ENCODE measurements around the gene UNC5A.

UNC5A gene

GRCh38 chr5:176916337-176916736 lies 106.0 kb downstream of the UNC5A start:
- Histone ChIP-seq H4K8ac (ENCODE audit: low read depth, low read length) (no peak overlapping the region), H3K27me3 (ENCODE audit: insufficient read depth, low read length, poor library complexity) (peaks cover 1% of the 10 kb centered on the region), H3K4ac (ENCODE audit: low read depth, low read length) (no peak overlapping the region), H3K79me2 (ENCODE audit: control insufficient read depth, insufficient read depth, low read length) (no peaks in the 10 kb centered on the region), H4K5ac (ENCODE audit: low read length) (no peak overlapping the region), H3K27ac (ENCODE audit: low read depth, low read length) (no peak overlapping the region), H3K23ac (ENCODE audit: low read length) (no peak overlapping the region), H3K9ac (ENCODE audit: low read length) (no peak overlapping the region), H3K18ac (ENCODE audit: low read length) (no peak overlapping the region), H3K56ac (ENCODE audit: low read length) (no peak overlapping the region), H2BK120ac (ENCODE audit: low read depth, low read length) (no peak overlapping the region), H3K4me2 (ENCODE audit: low read length) (no peak overlapping the region), H2BK5ac (ENCODE audit: low read length) (no peak overlapping the region), H3K4me3 (ENCODE audit: low read length) (no peak overlapping the region), H2BK15ac (replicated peaks; ENCODE audit: low read depth) (no peak overlapping the region), H2AK5ac (ENCODE audit: low read length) (no peak overlapping the region), H3K4me1 (ENCODE audit: control insufficient read depth, low read depth, low read length) (no peaks in the 10 kb centered on the region), H3K79me1 (ENCODE audit: low read length) (no peaks in the 10 kb centered on the region), H3K36me3 (ENCODE audit: control insufficient read depth, insufficient read depth, low read length) (no peaks in the 10 kb centered on the region)
- DNase-seq: no peak

GRCh38 chr5:176918613-176919012 lies 108.3 kb downstream of the UNC5A start:
- Histone ChIP-seq H3K36me3 (ENCODE audit: control insufficient read depth, insufficient read depth, low read length) (no peaks in the 10 kb centered on the region), H2BK15ac (replicated peaks; ENCODE audit: low read depth) (no peak overlapping the region), H3K27me3 (ENCODE audit: insufficient read depth, low read length, poor library complexity) (peaks cover 1% of the 10 kb centered on the region), H3K4me1 (ENCODE audit: control insufficient read depth, low read depth, low read length) (no peaks in the 10 kb centered on the region), H4K5ac (ENCODE audit: low read length) (no peak overlapping the region), H3K56ac (ENCODE audit: low read length) (no peak overlapping the region), H3K23ac (ENCODE audit: low read length) (no peak overlapping the region), H3K9ac (ENCODE audit: low read length) (no peak overlapping the region), H2AK5ac (ENCODE audit: low read length) (no peak overlapping the region), H4K8ac (ENCODE audit: low read depth, low read length) (no peak overlapping the region), H3K27ac (ENCODE audit: low read depth, low read length) (no peak overlapping the region), H3K4me2 (ENCODE audit: low read length) (no peak overlapping the region), H2BK120ac (ENCODE audit: low read depth, low read length) (no peak overlapping the region), H3K79me1 (ENCODE audit: low read length) (no peaks in the 10 kb centered on the region), H3K18ac (ENCODE audit: low read length) (no peak overlapping the region), H3K4me3 (ENCODE audit: low read length) (no peak overlapping the region), H3K4ac (ENCODE audit: low read depth, low read length) (no peak overlapping the region), H2BK5ac (ENCODE audit: low read length) (no peak overlapping the region), H3K79me2 (ENCODE audit: control insufficient read depth, insufficient read depth, low read length) (no peaks in the 10 kb centered on the region)
- DNase-seq: no peak
- 100% methylated on average over 2 of the region's 6 CpGs for WGBS (ENCODE audit: extremely low coverage, insufficient coverage, low lambda C conversion rate)

GRCh38 chr5:176921714-176922113 lies 111.4 kb downstream of the UNC5A start:
- Histone ChIP-seq H3K4me3 (ENCODE audit: low read length) (no peak overlapping the region), H3K9ac (ENCODE audit: low read length) (no peak overlapping the region), H3K79me2 (ENCODE audit: control insufficient read depth, insufficient read depth, low read length) (no peaks in the 10 kb centered on the region), H2AK5ac (ENCODE audit: low read length) (no peak overlapping the region), H3K36me3 (ENCODE audit: control insufficient read depth, insufficient read depth, low read length) (no peaks in the 10 kb centered on the region), H4K8ac (ENCODE audit: low read depth, low read length) (no peak overlapping the region), H2BK120ac (ENCODE audit: low read depth, low read length) (no peak overlapping the region), H3K18ac (ENCODE audit: low read length) (no peak overlapping the region), H4K5ac (ENCODE audit: low read length) (no peak overlapping the region), H3K27me3 (ENCODE audit: insufficient read depth, low read length, poor library complexity) (no peaks in the 10 kb centered on the region), H2BK15ac (replicated peaks; ENCODE audit: low read depth) (no peak overlapping the region), H3K4me1 (ENCODE audit: control insufficient read depth, low read depth, low read length) (no peaks in the 10 kb centered on the region), H3K56ac (ENCODE audit: low read length) (no peak overlapping the region), H3K4ac (ENCODE audit: low read depth, low read length) (no peak overlapping the region), H3K23ac (ENCODE audit: low read length) (no peak overlapping the region), H3K27ac (ENCODE audit: low read depth, low read length) (no peak overlapping the region), H2BK5ac (ENCODE audit: low read length) (no peak overlapping the region), H3K79me1 (ENCODE audit: low read length) (no peaks in the 10 kb centered on the region), H3K4me2 (ENCODE audit: low read length) (no peak overlapping the region)
- WGBS (ENCODE audit: extremely low coverage, insufficient coverage, low lambda C conversion rate): no CpG with 5 or more reads among the region's 3 CpGs
- no peak for DNase-seq

GRCh38 chr5:176922817-176923216 lies 112.5 kb downstream of the UNC5A start:
- WGBS (ENCODE audit: extremely low coverage, insufficient coverage, low lambda C conversion rate): no CpG with 5 or more reads among the region's 2 CpGs
- Histone ChIP-seq H2BK120ac (ENCODE audit: low read depth, low read length) (no peak overlapping the region), H3K4me1 (ENCODE audit: control insufficient read depth, low read depth, low read length) (no peaks in the 10 kb centered on the region), H2BK15ac (replicated peaks; ENCODE audit: low read depth) (no peak overlapping the region), H3K56ac (ENCODE audit: low read length) (no peak overlapping the region), H3K4me3 (ENCODE audit: low read length) (no peak overlapping the region), H2AK5ac (ENCODE audit: low read length) (no peak overlapping the region), H3K27ac (ENCODE audit: low read depth, low read length) (no peak overlapping the region), H3K9ac (ENCODE audit: low read length) (no peak overlapping the region), H4K5ac (ENCODE audit: low read length) (no peak overlapping the region), H2BK5ac (ENCODE audit: low read length) (no peak overlapping the region), H3K79me2 (ENCODE audit: control insufficient read depth, insufficient read depth, low read length) (no peaks in the 10 kb centered on the region), H3K18ac (ENCODE audit: low read length) (no peak overlapping the region), H3K23ac (ENCODE audit: low read length) (no peak overlapping the region), H3K4me2 (ENCODE audit: low read length) (no peak overlapping the region), H3K36me3 (ENCODE audit: control insufficient read depth, insufficient read depth, low read length) (no peaks in the 10 kb centered on the region), H4K8ac (ENCODE audit: low read depth, low read length) (no peak overlapping the region), H3K27me3 (ENCODE audit: insufficient read depth, low read length, poor library complexity) (no peaks in the 10 kb centered on the region), H3K4ac (ENCODE audit: low read depth, low read length) (no peak overlapping the region), H3K79me1 (ENCODE audit: low read length) (no peaks in the 10 kb centered on the region)
- DNase-seq: no peak

GRCh38 chr5:176927562-176927961 lies 117.2 kb downstream of the UNC5A start:
- H3K79me2 ChIP-seq (ENCODE audit: control insufficient read depth, insufficient read depth, low read length): no peaks in the 10 kb centered on the region

GRCh38 chr5:176929654-176930053 lies 119.3 kb downstream of the UNC5A start:
- Histone ChIP-seq H2BK15ac (replicated peaks; ENCODE audit: low read depth) (no peak overlapping the region), H3K18ac (ENCODE audit: low read length) (no peak overlapping the region), H2AK5ac (ENCODE audit: low read length) (no peak overlapping the region), H3K27me3 (ENCODE audit: insufficient read depth, low read length, poor library complexity) (no peaks in the 10 kb centered on the region), H3K79me2 (ENCODE audit: control insufficient read depth, insufficient read depth, low read length) (no peaks in the 10 kb centered on the region), H3K4me3 (ENCODE audit: low read length) (no peak overlapping the region), H3K9ac (ENCODE audit: low read length) (no peak overlapping the region), H2BK120ac (ENCODE audit: low read depth, low read length) (no peak overlapping the region), H3K23ac (ENCODE audit: low read length) (no peak overlapping the region), H3K79me1 (ENCODE audit: low read length) (no peaks in the 10 kb centered on the region), H3K27ac (ENCODE audit: low read depth, low read length) (no peak overlapping the region), H3K36me3 (ENCODE audit: control insufficient read depth, insufficient read depth, low read length) (no peaks in the 10 kb centered on the region), H3K4me1 (ENCODE audit: control insufficient read depth, low read depth, low read length) (no peaks in the 10 kb centered on the region), H3K4me2 (ENCODE audit: low read length) (no peak overlapping the region), H2BK5ac (ENCODE audit: low read length) (no peak overlapping the region), H4K5ac (ENCODE audit: low read length) (no peak overlapping the region), H4K8ac (ENCODE audit: low read depth, low read length) (no peak overlapping the region), H3K4ac (ENCODE audit: low read depth, low read length) (no peak overlapping the region), H3K56ac (ENCODE audit: low read length) (no peak overlapping the region)
- peak; percentile 19 for DNase-seq
- WGBS (ENCODE audit: extremely low coverage, insufficient coverage, low lambda C conversion rate): no CpG with 5 or more reads among the region's 1 CpG

More at GRCh38 chr5:176927562-176927961, 117.2 kb downstream of the UNC5A start:
- Histone ChIP-seq H2BK120ac (ENCODE audit: low read depth, low read length) (no peak overlapping the region), H3K4me2 (ENCODE audit: low read length) (no peak overlapping the region), H3K4me1 (ENCODE audit: control insufficient read depth, low read depth, low read length) (no peaks in the 10 kb centered on the region), H4K8ac (ENCODE audit: low read depth, low read length) (no peak overlapping the region), H3K27ac (ENCODE audit: low read depth, low read length) (no peak overlapping the region), H2BK5ac (ENCODE audit: low read length) (no peak overlapping the region), H2AK5ac (ENCODE audit: low read length) (no peak overlapping the region), H2BK15ac (replicated peaks; ENCODE audit: low read depth) (no peak overlapping the region), H3K79me1 (ENCODE audit: low read length) (no peaks in the 10 kb centered on the region), H3K23ac (ENCODE audit: low read length) (no peak overlapping the region), H3K36me3 (ENCODE audit: control insufficient read depth, insufficient read depth, low read length) (no peaks in the 10 kb centered on the region), H3K4me3 (ENCODE audit: low read length) (no peak overlapping the region), H3K18ac (ENCODE audit: low read length) (no peak overlapping the region), H3K27me3 (ENCODE audit: insufficient read depth, low read length, poor library complexity) (no peaks in the 10 kb centered on the region), H4K5ac (ENCODE audit: low read length) (no peak overlapping the region), H3K4ac (ENCODE audit: low read depth, low read length) (no peak overlapping the region), H3K56ac (ENCODE audit: low read length) (no peak overlapping the region), H3K9ac (ENCODE audit: low read length) (no peak overlapping the region)
- no peak for DNase-seq
- no CpG with 5 or more reads among the region's 3 CpGs for WGBS (ENCODE audit: extremely low coverage, insufficient coverage, low lambda C conversion rate)
